NK-92 treated with Interleukin-12 subunit alpha and Interleukin-12 subunit beta, amount 100 ng/mL, for 24 hours (cell line): ENCODE measurements around the gene POMT2.

Source experiments
- DNase-seq: peaks from one replicate; lab custom pipeline; 2025; lab: John Stamatoyannopoulos, UW

POMT2 gene

GRCh38 chr14:77240336-77240915, 80.3 kb downstream of the POMT2 start:
- DNase-seq: no peak

- DNase-seq: no peak
These were observed 81.3 kb downstream of the POMT2 start for GRCh38 chr14:77239412-77239811.

DNA sequence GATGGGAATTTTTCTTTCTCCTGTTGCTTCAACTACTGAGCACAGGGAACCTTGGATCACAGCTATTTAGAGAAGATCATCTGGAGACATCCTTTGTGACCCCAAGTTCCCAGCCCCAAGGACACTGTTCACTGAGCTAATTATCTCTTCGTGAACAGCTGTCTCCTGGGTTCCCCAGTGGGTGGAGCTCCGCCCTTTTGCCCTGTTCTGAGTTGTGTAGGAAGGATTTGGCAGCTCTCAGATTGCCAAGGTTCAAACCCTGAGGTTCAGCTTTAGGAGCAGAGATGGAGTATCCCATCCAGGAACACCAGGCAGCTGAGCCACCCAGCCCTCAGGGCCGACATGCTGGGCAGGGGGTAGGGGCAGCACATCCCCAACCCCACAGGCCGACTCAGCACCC, 81.7 kb downstream of the POMT2 start:
- DNase-seq: no peak

DNA sequence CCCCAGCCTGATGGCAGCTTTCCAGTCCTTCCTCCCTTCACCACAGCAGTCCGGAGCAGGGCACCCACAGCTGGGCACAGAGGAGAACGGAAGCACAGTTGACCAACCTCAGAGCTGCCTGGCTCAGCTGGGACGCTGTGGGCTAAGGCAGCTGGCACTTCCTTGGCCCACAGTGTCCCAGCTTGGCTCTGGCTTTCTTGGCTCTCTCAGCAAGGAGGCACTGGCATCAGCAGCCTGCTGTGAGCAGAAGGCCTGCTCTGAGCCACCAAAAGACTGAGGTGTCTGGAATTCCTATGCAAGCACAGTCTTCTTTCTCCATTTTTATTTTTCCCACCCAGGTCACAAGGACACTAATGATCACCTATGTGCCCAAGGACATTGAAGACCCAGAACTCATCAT, 82.3 kb downstream of the POMT2 start:
- DNase-seq: no peak

- DNase-seq: no peak
These were observed 83.9 kb downstream of the POMT2 start for GRCh38 chr14:77236814-77237213.

DNA sequence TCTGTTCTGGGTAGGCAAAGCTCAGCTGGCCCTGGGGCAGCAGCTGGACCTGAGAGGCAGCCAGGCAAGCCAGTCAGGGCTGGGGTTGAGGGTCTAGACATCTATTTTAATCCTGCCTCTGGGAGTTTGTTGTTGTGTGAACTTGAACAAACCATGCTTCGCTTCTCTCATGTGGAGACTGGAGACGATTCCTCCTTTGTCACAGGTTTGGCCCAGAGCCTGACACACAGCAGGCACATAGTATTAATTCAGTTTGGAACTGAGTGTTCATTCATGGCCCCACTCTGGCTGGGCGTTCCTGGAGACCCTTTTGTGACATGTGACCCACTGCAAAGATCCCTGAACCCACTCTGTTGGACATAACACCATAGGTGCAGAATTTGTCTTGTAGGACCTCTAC, 89.0 kb downstream of the POMT2 start:
- no peak for DNase-seq

- no peak for DNase-seq
These were observed 89.8 kb downstream of the POMT2 start for GRCh38 chr14:77230914-77231313.

DNA sequence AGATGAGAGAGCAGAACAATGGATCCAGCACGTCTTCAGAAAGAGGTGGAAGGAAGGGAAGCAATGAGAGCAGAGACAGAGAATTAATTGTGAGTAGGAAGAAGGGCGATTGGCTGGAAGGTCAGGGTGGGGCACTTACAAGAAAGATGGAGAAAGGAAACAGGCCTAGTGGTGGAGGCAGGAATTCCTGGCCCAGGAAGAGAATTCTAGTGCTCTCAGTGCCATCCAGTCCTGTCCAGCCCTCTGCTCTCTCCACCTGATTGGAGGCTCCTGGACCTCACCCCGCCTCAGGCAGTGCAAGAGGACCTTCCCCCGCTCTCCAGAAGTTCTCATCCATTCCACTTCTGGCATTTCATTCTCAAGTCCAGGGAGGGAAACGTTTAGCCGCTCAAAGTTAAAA, 92.6 kb downstream of the POMT2 start:
- no peak for DNase-seq

GRCh38 chr14:77225892-77226557, 94.7 kb downstream of the POMT2 start:
- DNase-seq: no peak

- DNase-seq: no peak
These were observed 95.4 kb downstream of the POMT2 start for GRCh38 chr14:77225254-77225653.
